ENCODE measurements around the gene SPOP. TPM values are rescaled to one million over a fixed set of nuclear protein-coding genes. Genes with fewer than 3 reads are reported as not detected.
"Not testable (repeated sequence)": the region's sequence is repeated elsewhere in the genome, so short reads cannot be mapped to it uniquely, and the experiment has no call there.

Gene SPOP
- total RNA-seq, 1 donor from 2014 or later = 81.8 TPM

DNA sequence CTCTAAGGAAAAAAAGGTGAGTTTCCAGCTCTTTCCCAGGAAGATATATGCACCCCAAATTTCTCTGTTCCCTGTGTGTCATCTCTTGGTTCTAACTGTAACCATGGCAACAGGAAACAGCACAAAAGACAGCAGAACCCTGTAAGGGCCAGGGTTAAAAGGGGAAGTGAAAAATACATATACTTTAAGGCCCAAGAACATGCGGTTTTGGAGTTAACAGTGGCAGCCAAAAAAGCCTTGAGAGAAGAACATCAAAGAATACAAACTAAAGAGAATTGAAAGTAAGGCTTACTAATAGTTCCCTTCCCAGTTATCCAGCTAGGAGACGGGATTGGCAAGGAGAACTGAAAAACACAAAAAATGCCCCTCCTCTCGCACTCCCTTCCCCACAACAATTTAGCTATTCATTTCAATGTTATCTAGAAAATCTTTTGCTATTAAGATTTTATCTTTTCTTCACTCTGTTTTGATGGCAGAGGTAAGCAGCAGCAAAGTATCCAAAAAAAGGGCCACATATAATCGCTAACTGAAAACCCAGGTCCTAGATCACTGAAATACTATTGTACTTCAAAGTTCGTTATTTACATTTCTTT lies 1.5 kb downstream of the SPOP start:
- Histone ChIP-seq H3K9me3 (no peaks in the 10 kb centered on the region), H3K4me3 (peak overlapping the region; percentile 76), H3K27me3 (ENCODE audit: low read depth) (no peaks in the 10 kb centered on the region), H3K27ac (peak overlapping the region; percentile 96), H3K36me3 (peaks cover 3% of the 10 kb centered on the region), H3K4me1 (peaks cover 63% of the 10 kb centered on the region)
- intact Hi-C loops (cut with DNase I) = no loop called here
- DNase-seq = no peak
- TF ChIP-seq, protein P1, sequence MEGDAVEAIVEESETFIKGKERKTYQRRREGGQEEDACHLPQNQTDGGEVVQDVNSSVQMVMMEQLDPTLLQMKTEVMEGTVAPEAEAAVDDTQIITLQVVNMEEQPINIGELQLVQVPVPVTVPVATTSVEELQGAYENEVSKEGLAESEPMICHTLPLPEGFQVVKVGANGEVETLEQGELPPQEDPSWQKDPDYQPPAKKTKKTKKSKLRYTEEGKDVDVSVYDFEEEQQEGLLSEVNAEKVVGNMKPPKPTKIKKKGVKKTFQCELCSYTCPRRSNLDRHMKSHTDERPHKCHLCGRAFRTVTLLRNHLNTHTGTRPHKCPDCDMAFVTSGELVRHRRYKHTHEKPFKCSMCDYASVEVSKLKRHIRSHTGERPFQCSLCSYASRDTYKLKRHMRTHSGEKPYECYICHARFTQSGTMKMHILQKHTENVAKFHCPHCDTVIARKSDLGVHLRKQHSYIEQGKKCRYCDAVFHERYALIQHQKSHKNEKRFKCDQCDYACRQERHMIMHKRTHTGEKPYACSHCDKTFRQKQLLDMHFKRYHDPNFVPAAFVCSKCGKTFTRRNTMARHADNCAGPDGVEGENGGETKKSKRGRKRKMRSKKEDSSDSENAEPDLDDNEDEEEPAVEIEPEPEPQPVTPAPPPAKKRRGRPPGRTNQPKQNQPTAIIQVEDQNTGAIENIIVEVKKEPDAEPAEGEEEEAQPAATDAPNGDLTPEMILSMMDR (IDR thresholded peaks at IDR 0.05) = no peak
- ATAC-seq = peak; percentile 12 to 36

DNA sequence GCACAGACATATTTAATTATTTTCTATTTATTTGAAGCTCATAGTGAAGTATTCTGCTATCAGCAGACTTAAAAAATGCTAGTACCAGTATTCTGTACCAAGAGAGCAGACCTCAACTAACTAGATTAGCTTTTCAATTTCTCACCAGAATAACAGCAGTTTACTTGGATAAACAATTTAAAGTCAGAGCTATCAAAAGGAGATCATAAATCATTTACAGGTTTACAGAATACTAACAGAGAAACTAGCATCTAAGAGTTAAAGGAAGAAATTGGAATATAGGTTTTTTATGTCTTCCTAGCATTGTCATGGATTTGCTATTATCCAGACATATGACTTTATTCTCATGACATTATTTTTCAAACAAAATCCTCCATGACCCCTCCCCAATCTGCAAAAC lies 3.4 kb downstream of the SPOP start:
- DNase-seq (no peak), ATAC-seq (no peak)
- H3K27ac ChIP-seq = no peak overlapping the region
- H3K27me3 ChIP-seq (ENCODE audit: low read depth) = no peaks in the 10 kb centered on the region
- intact Hi-C loops (cut with DNase I) = no loop called here
- no peak overlapping the region for H3K4me3 ChIP-seq
- H3K4me1 ChIP-seq = peaks cover 82% of the 10 kb centered on the region
- H3K36me3 ChIP-seq = peaks cover 3% of the 10 kb centered on the region
- H3K9me3 ChIP-seq = no peaks in the 10 kb centered on the region
- TF ChIP-seq, protein P1 (IDR thresholded peaks at IDR 0.05) = no peak

DNA sequence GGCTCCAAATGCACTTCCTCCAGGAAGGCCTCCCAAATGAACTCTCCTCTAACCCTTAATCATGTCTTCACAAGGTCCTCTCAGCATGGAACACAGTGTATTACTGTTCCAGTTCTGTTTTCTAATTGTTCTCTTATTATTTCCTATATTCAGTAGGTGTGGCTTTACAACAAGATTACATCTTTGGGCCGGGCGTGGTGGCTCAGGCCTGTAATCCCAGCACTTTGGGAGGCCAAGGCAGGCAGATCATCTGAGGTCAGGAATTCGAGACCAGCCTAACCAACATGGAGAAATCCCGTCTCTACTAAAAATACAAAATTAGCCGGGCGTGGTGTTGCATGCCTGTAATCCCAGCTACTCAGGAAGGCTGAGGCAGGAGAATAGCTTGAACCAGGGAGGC lies 4.2 kb downstream of the SPOP start:
- H3K27ac ChIP-seq; H3K36me3 ChIP-seq; H3K4me3 ChIP-seq; H3K9me3 ChIP-seq; H3K27me3 ChIP-seq (ENCODE audit: low read depth); ATAC-seq; DNase-seq; intact Hi-C loops (cut with DNase I): not testable (repeated sequence)
- H3K4me1 ChIP-seq = peaks cover 86% of the 10 kb centered on the region

DNA sequence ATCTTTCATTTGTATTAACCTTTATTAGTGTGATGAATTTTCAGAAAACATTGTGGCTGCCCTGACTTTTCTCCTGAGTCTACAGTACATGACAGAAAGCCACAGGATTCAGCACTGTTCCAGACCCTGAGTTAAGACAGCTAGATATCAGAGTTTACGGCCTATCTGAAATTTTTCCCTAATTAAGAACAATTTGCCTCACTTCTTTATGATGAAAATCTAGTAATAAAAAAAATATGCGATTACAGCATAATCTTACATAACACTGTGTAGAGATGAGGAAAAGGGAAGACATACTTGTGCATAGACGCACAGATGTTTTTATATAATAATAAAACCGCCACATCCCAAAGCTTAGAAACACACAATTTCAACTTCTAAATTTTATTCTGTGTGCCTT lies 7.3 kb downstream of the SPOP start:
- no peak for DNase-seq
- H3K27ac ChIP-seq = no peak overlapping the region
- no peaks in the 10 kb centered on the region for H3K27me3 ChIP-seq (ENCODE audit: low read depth)
- ATAC-seq = no peak
- H3K36me3 ChIP-seq = peaks cover 3% of the 10 kb centered on the region
- H3K9me3 ChIP-seq = no peaks in the 10 kb centered on the region
- TF ChIP-seq, protein P1 (IDR thresholded peaks at IDR 0.05) = no peak
- intact Hi-C loops (cut with DNase I) = no loop called here
- no peak overlapping the region for H3K4me3 ChIP-seq
- peaks cover 81% of the 10 kb centered on the region for H3K4me1 ChIP-seq

DNA sequence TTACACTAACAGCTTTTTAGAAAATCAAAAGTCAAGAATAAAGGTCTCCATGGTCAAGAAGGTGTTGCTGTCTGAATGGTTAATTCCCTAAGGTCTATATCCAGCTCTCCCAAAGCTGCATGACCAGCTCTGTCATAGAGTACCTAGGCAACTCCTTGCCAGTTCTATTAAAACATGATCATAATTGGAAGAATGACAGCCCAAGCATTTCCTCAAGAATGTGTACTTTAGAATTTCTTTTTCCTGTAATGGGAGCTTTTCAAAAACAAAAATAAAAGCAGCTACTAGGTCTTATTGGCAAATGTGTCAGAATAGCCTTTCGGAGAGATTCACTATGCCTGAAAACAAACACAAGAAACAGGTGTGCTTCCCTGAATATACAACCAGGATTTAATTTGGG lies 7.9 kb downstream of the SPOP start:
- H3K27me3 ChIP-seq (ENCODE audit: low read depth) = no peaks in the 10 kb centered on the region
- DNase-seq (no peak), ATAC-seq (no peak)
- TF ChIP-seq, protein P1 (IDR thresholded peaks at IDR 0.05) = no peak
- H3K4me3 ChIP-seq = no peak overlapping the region
- H3K27ac ChIP-seq = no peak overlapping the region
- H3K36me3 ChIP-seq = peaks cover 3% of the 10 kb centered on the region
- intact Hi-C loops (cut with DNase I) = no loop called here
- H3K9me3 ChIP-seq = no peaks in the 10 kb centered on the region
- H3K4me1 ChIP-seq = peaks cover 75% of the 10 kb centered on the region

DNA sequence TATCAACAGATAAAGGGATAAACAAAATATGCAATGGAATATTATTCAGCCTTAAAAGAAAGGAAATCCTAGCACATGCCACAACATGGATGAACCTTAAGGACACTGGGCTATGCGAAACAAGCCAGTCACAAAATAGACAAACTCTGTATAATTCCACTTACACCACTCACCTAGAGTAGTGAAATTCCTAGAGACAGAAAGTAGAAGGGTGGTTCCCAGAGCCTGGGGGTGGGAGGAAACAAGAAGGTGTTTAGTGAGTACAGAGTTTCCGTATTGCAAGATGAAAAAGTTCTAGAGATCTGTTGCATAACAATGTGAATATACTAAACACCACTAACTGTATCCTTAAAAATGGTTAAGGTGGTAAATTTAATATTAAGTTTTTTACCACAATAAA lies 10.0 kb downstream of the SPOP start:
- Histone ChIP-seq H3K27me3 (ENCODE audit: low read depth) (no peaks in the 10 kb centered on the region), H3K9me3 (no peaks in the 10 kb centered on the region), H3K4me1 (peaks cover 68% of the 10 kb centered on the region), H3K36me3 (peaks cover 3% of the 10 kb centered on the region), H3K27ac (no peak overlapping the region), H3K4me3 (no peak overlapping the region)
- DNase-seq = no peak
- TF ChIP-seq, protein P1 (IDR thresholded peaks at IDR 0.05) = no peak
- ATAC-seq = peak; percentile 79 to 89
- intact Hi-C loops (cut with DNase I) = no loop called here
